Measurements from ENCODE around the gene CEP170B.
"Not testable (repeated sequence)": the region's sequence is repeated elsewhere in the genome, so short reads cannot be mapped to it uniquely, and the experiment has no call there.

The CEP170B gene

DNA sequence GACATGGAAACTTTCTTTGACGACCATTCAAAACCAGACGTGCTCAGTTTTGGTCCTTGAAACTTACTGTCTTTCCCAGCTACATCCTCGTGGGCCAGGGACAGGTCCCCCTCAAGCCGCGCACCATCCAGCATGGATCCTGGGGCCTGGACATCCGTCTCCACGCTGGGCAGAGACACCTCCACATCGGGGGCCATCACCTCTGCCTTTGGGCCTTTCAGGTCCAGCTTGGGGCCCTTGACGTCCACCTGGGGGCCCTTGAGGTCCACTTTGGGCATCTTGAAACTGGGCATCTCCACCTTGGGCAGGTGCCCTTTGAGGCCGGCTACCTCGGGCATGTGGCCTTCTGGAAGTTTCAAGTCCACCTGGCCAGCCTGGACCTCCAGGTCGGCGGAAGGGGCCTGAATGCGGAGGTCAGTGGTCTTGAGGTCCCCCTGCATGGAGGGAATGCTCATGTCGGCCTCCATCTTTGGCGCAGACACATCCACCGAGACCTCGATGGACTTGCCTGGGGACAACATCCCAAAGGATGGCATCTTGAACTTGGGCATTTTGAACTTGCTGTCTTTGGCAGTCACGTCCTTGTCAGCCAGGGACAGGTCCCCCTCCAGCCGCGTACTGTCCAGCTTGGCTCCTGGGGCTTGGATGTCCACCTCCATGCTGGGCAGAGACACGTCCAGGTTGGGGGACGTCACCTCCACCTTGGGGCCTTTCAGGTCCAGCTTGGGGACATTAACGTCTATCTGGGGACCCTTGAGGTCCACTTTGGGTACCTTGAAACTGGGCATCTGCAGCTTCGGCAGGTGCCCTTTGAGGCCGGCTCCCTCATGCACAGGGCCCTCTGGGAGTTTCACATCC lies 76.7 kb downstream of the CEP170B start:
- no peak for DNase-seq (ENCODE audit: low read depth)
- TF ChIP-seq, protein P1, sequence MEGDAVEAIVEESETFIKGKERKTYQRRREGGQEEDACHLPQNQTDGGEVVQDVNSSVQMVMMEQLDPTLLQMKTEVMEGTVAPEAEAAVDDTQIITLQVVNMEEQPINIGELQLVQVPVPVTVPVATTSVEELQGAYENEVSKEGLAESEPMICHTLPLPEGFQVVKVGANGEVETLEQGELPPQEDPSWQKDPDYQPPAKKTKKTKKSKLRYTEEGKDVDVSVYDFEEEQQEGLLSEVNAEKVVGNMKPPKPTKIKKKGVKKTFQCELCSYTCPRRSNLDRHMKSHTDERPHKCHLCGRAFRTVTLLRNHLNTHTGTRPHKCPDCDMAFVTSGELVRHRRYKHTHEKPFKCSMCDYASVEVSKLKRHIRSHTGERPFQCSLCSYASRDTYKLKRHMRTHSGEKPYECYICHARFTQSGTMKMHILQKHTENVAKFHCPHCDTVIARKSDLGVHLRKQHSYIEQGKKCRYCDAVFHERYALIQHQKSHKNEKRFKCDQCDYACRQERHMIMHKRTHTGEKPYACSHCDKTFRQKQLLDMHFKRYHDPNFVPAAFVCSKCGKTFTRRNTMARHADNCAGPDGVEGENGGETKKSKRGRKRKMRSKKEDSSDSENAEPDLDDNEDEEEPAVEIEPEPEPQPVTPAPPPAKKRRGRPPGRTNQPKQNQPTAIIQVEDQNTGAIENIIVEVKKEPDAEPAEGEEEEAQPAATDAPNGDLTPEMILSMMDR (conservative IDR thresholded peaks at IDR 0.05; ENCODE audit: control insufficient read depth, insufficient read depth, low read depth, low read length), result no peak
- no peak overlapping the region for H3K4me3 ChIP-seq (ENCODE audit: control insufficient read depth, low read depth, low read length)

DNA sequence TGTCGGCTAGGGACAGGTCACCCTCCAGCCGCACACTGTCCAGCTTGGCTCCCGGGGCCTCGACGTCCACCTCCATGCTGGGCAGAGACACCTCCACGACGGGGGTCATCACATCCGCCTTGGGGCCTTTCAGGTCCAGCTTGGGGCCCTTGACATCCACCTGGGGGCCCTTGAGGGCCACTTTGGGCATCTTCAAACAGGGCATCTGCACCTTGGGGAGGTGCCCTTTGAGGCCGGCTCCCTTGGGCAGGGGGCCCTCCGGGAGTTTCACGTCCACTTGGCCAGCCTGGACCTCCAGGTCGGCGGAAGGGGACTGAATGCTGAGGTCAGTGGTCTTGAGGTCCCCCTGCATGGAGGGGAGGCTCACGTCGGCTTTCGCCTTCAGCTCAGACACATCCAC lies 77.5 kb downstream of the CEP170B start:
- no peak for DNase-seq (ENCODE audit: low read depth)
- TF ChIP-seq, protein P1 (conservative IDR thresholded peaks at IDR 0.05; ENCODE audit: control insufficient read depth, insufficient read depth, low read depth, low read length), result no peak

DNA sequence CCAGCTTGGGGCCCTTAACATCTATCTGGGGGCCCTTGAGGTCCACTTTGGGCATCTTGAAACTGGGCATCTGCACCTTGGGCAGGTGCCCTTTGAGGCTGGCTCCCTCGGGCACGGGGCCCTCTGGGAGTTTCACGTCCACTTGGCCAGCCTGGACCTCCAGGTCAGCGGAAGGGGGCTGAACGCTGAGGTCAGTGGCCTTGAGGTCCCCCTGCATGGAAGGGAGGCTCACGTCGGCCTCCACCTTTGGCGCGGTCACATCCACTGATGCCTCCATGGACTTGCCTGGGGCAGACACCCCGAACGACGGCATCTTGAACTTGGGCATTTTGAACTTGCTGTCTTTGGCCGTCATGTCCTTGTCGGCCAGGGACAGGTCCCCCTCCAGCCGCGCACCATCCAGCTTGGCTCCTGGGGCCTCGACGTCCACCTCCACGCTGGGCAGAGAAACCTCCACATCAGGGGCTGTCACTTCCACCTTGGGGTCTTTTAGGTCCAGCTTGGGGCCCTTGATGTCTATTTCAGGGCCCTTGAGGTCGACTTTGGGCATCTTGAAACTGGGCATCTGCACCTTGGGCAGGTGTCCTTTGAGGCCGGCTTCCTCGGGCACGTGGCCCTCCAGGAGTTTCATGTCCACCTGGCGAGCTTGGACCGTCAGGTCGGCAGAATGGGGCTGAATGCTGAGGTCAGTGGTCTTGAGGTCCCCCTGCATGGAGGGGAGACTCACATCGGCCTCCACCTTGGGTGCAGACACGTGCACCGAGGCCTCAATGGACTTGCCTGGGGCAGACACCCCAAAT lies 78.3 kb downstream of the CEP170B start:
- DNase-seq (ENCODE audit: low read depth); H3K4me3 ChIP-seq (ENCODE audit: control insufficient read depth, low read depth, low read length): not testable (repeated sequence)

More for the DNA sequence above, 77.5 kb downstream of the CEP170B start:
- no peak overlapping the region for H3K4me3 ChIP-seq (ENCODE audit: control insufficient read depth, low read depth, low read length)

DNA sequence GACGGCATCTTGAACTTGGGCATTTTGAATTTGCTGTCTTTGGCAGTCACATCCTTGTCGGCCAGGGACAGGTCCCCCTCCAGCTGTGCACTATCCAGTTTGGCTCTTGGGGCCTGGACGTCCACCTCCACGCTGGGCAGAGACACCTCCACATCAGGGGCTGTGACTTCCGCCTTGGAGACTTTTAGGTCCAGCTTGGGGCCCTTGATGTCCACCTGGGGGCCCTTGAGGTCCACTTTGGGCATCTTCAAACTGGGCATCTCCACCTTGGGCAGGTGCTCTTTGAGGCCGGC lies 78.9 kb downstream of the CEP170B start:
- not testable (repeated sequence) for H3K4me3 ChIP-seq (ENCODE audit: control insufficient read depth, low read depth, low read length)

DNA sequence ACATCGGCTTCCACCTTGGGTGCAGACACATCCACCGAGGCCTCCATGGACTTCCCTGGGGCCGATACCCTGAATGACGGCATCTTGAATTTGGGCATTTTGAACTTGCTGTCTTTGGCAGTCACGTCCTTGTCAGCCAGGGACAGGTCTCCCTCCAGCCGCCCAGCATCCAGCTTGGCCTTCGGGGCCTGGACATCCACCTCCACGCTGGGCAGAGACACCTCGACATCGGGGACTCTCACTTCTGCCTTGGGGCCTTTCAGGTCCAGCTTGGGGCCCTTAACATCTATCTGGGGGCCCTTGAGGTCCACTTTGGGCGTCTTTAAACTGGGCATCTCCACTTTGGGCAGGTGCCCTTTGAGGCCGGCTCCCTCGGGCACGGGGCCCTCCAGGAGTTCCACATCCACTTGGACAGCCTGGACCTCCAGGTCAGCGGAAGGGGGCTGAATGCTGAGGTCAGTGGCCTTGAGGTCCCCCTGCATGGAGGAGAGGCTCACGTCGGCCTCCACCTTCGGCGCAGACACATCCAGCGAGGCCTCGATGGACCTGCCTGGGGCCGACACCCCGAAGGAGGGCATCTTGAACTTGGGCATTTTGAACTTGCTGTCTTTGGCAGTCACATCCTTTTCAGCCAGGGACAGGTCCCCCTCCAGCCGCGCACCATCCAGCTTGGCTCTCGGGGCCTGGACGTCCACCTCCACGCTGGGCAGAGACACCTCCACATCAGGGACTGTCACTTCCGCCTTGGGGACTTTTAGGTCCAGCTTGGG lies 79.6 kb downstream of the CEP170B start:
- H3K4me3 ChIP-seq (ENCODE audit: control insufficient read depth, low read depth, low read length); DNase-seq (ENCODE audit: low read depth): not testable (repeated sequence)

More for the DNA sequence above, 78.9 kb downstream of the CEP170B start:
- DNase-seq (ENCODE audit: low read depth), result not testable (repeated sequence)

DNA sequence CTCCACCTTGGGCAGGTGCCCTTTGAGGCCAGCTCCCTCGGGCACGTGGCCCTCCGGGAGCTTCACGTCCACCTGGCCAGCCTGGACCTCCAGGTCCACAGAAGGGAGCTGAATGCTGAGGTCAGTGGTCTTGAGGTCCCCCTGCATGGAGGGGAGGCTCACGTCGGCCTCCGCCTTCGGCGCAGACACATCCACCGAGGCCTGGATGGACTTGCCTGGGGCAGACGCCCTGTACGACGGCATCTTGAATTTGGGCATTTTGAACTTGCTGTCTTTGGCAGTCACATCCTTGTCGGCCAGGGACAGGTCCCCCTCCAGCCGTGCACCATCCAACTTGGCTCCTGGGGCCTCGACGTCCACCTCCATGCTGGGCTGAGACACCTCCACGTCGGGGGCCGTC lies 80.2 kb downstream of the CEP170B start:
- not testable (repeated sequence) for DNase-seq (ENCODE audit: low read depth)

More for the DNA sequence above, 80.2 kb downstream of the CEP170B start:
- not testable (repeated sequence) for H3K4me3 ChIP-seq (ENCODE audit: control insufficient read depth, low read depth, low read length)

Measured in fibroblast of mammary gland (primary cell).